Astrocyte of the spinal cord (primary cell): ENCODE data around the gene MMRN2.

Source experiments
- DNase-seq: peaks from one replicate; pipeline ENCODE4 v3.0.0; 2011; ENCODE audit warnings: low read depth, low spot score
- H3K4me3 ChIP-seq: 2 replicates; pipeline ENCODE4 v1.5.1; 2011; ENCODE audit warnings: low read depth, mild to moderate bottlenecking, low read length, moderate library complexity
- CTCF ChIP-seq: IDR thresholded peaks from 2 replicates; pipeline ENCODE4 v1.5.1; 2012; ENCODE audit warnings: low read depth, mild to moderate bottlenecking, low read length, inconsistent platforms
- in situ Hi-C: cut with HindIII; loops from 2 replicates; pipeline ENCODE4 v1.10.0; 2017; ENCODE audit warnings: low sequenced_read_pairs

Gene MMRN2

GRCh38 chr10:86958901-86959736 is 1.7 kb upstream of the MMRN2 start:
- DNase-seq: peak; percentile 62
- TF ChIP-seq CTCF: no peak
- in situ Hi-C loops: no loop called here
- no peak overlapping the region for H3K4me3 ChIP-seq

GRCh38 chr10:86958116-86958900 is 893 bp upstream of the MMRN2 start, which contains the start of gene SNCG:
SNCG (plus strand) TSS chr10:86958599; CDS start chr10:86958698, 99 bp downstream.
- in situ Hi-C loops: no loop called here

GRCh38 chr10:86956848-86957448 is 467 bp downstream of the MMRN2 start:
- TF ChIP-seq CTCF: no peak
- no peak for DNase-seq
- no peak overlapping the region for H3K4me3 ChIP-seq
- in situ Hi-C loops: no loop called here

More at GRCh38 chr10:86958116-86958900, 893 bp upstream of the MMRN2 start, which contains the start of gene SNCG:
- no peak for DNase-seq
- no peak for TF ChIP-seq CTCF
- no peak within 1 kb of the TSS for H3K4me3 ChIP-seq

GRCh38 chr10:86956195-86956847 is 1.1 kb downstream of the MMRN2 start:
- in situ Hi-C loops: no loop called here

GRCh38 chr10:86955501-86956194 is 1.8 kb downstream of the MMRN2 start:
- DNase-seq: no peak
- in situ Hi-C loops: no loop called here
- H3K4me3 ChIP-seq: no peak overlapping the region
- TF ChIP-seq CTCF: no peak

More at GRCh38 chr10:86956195-86956847, 1.1 kb downstream of the MMRN2 start:
- H3K4me3 ChIP-seq: no peak overlapping the region
- TF ChIP-seq CTCF: no peak
- no peak for DNase-seq
